OCI-LY7 (cell line): ENCODE data around the gene ZNF74.

ENCODE experiments used
- CTCF ChIP-seq: fragments of 200-600 bp; sonication (generic); conservative IDR thresholded peaks from 2 replicates; pipeline ENCODE4 v1.5.1; 2014; ENCODE audit warnings: mild to moderate bottlenecking, antibody characterized with exemption, low read length, moderate library complexity, mixed read lengths
- EZH2phosphoT487 ChIP-seq: fragments of 200-600 bp; sonication (generic); IDR thresholded peaks from 2 replicates; pipeline ENCODE4 v1.6.1; 2018; ENCODE audit warnings: low read depth, borderline replicate concordance, mild to moderate bottlenecking, mixed run types, antibody characterized with exemption, low read length, moderate library complexity, mixed read lengths

GRCh38 chr22:20434773-20435172, 40.8 kb downstream of the ZNF74 start:
- TF ChIP-seq CTCF (no peak), EZH2phosphoT487 (no peak)
